Mucosa of rectum (tissue), 2 donors: ENCODE results near the gene OTUD7B.

ENCODE experiments used
- H3K27ac ChIP-seq, 2 donors: one replicate each; pipeline ENCODE4 v1.7.0; 2013; ENCODE audit warnings: inconsistent platforms in 2 of 2, low read depth in 2 of 2, low read length in 2 of 2
- H3K27me3 ChIP-seq, 2 donors: one replicate each; pipeline ENCODE4 v1.7.0; 2013; ENCODE audit warnings: low read length in 2 of 2; ENCODE audit not compliant: control insufficient read depth in 2 of 2, insufficient read depth in 2 of 2
- H3K36me3 ChIP-seq, 2 donors: one replicate each; pipeline ENCODE4 v1.7.0; 2013; ENCODE audit warnings: low read length in 2 of 2; ENCODE audit not compliant: control insufficient read depth in 2 of 2, insufficient read depth in 2 of 2
- H3K4me1 ChIP-seq, 2 donors: one replicate each; pipeline ENCODE4 v1.7.0; 2013; ENCODE audit warnings: low read length in 2 of 2, mild to moderate bottlenecking in 1 of 2; ENCODE audit not compliant: control insufficient read depth in 2 of 2, insufficient read depth in 2 of 2
- H3K4me3 ChIP-seq, 2 donors: one replicate each; pipeline ENCODE4 v1.7.0; 2013; ENCODE audit warnings: low read length in 2 of 2
- H3K9ac ChIP-seq, 2 donors: one replicate each; pipeline ENCODE4 v1.7.0; 2013; ENCODE audit warnings: low read length in 2 of 2, low read depth in 1 of 2, mild to moderate bottlenecking in 1 of 2
- H3K9me3 ChIP-seq, 2 donors: one replicate each; pipeline ENCODE4 v1.7.0; 2013; ENCODE audit warnings: low read length in 2 of 2; ENCODE audit not compliant: control insufficient read depth in 2 of 2
- donor health status: healthy.
- donor health status: Normal muscosa, but diverticular disease.

The OTUD7B gene

DNA sequence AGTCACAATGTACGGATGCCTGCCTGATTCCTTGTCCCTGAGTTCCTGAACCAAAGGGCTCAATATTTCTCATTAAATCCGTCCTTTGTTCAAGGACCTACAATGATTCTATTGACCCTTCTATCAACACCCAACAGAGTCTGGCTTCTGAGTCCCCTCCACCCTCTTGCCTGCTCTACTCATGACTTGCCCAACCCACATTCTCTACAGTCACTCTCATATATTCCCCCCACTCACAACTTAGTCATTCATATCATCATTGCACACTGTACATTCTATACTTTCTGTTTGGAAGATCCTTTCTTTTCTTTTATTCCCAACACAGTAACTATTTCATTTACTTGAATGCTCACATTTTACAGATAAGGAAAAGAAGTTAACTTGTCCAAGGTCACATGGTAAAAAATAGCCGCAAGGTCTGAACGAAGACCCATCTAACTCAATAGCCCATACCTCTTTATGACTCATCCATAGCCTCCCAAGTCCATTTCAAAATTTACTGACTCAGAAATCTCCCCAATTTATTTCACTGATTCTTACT is 3.6 kb downstream of the OTUD7B start:
- H3K4me1 ChIP-seq: peaks cover 8 to 18% of the 10 kb centered on the region in 2 donors

DNA sequence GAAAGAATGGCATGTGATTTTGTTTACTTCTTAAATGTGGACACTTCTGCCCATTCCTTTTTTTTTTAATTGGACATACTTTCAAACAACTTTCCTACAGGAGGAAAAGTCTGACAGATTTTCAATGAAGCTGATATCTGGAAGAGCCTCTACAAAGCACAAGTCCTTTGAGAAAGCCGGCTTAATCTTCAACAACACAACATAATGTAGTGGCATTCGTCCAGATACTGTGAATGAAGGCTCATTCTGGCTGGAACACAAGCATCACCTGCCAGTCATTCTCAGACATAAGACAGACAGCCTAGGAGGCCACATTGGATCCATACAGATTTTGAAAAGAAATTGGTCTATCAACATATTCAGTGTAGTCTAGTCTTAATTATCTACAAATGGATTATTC is 4.9 kb downstream of the OTUD7B start:
- Histone ChIP-seq H3K9me3 (no peaks in the 10 kb centered on the region), H3K9ac (no peak overlapping the region), H3K27ac (no peak overlapping the region), H3K4me1 (peaks cover 8 to 13% of the 10 kb centered on the region in 2 donors), H3K4me3 (no peak overlapping the region), H3K27me3 (no peaks in the 10 kb centered on the region), H3K36me3 (peaks cover 3 to 4% of the 10 kb centered on the region in 2 donors)

More for the DNA sequence above, 3.6 kb downstream of the OTUD7B start:
- H3K27ac ChIP-seq: no peak overlapping the region
- no peak overlapping the region for H3K4me3 ChIP-seq
- no peaks in the 10 kb centered on the region for H3K9me3 ChIP-seq
- no peak overlapping the region for H3K9ac ChIP-seq
- H3K36me3 ChIP-seq: peaks cover 3 to 4% of the 10 kb centered on the region in 2 donors
- H3K27me3 ChIP-seq: no peaks in the 10 kb centered on the region

DNA sequence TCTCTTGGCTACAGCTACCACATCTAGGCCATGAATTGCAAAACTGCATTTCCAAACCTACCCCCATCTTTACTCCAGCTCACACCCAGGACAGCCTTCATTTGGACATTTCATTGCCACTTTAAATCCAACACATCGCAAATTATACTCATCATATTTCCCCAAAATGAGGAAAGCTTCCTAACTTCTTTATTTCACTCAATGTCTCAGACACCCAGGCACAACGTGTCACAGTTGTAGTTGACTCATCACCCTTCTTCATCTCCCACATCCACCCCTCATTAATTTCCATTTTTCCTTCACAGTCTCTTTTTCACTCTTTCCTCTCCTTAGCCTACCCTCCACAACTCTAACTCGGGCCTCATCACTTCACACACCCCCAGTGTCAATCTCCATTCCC is 6.7 kb downstream of the OTUD7B start:
- Histone ChIP-seq H3K36me3 (peaks cover 3 to 6% of the 10 kb centered on the region in 2 donors), H3K9me3 (no peaks in the 10 kb centered on the region), H3K4me3 (no peak overlapping the region), H3K9ac (no peak overlapping the region), H3K4me1 (peaks cover 3 to 8% of the 10 kb centered on the region in 2 donors), H3K27me3 (no peaks in the 10 kb centered on the region), H3K27ac (no peak overlapping the region)

DNA sequence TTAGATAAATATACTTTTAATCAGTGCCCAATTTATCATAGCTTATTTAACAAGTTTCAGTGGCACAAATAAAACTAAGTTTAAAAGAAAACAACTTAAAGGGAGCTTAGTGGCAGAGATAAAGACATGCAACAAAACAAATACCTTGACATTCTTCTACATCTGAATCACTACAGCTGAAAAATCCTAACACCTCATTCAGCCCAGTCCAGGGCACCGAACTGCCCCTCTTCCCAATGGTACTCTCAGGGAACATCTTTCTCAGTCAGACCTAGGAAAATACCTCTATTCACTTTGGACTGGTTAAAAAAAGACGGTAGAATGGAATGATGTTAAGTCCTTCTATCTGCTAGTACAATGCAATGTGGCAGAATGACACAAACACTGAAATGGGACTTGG is 8.3 kb downstream of the OTUD7B start:
- Histone ChIP-seq H3K27me3 (no peaks in the 10 kb centered on the region), H3K4me1 (no peaks in the 10 kb centered on the region), H3K9ac (no peak overlapping the region), H3K27ac (no peak overlapping the region), H3K36me3 (peaks cover 6 to 12% of the 10 kb centered on the region in 2 donors), H3K9me3 (no peaks in the 10 kb centered on the region), H3K4me3 (no peak overlapping the region)

DNA sequence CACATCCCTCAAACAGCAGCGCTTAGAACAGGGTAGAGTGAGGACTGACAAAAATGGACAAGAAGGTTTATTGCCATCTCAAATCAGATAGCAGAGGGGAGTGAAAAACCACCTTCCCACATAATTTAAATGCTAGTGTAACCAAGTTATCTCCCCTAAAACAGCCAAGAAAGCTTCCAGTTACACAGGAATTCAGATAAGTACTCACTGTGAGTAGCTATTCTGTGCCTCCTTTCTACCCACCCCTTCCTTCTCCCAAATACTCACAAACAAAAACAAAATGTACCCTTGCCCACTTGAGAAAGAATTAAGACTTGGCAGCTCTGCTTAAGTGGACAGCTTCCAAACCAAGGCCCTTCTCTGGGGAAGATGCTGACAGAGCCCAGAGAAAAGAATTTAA is 9.1 kb downstream of the OTUD7B start:
- Histone ChIP-seq H3K9ac (no peak overlapping the region), H3K4me3 (no peak overlapping the region), H3K27me3 (no peaks in the 10 kb centered on the region), H3K27ac (no peak overlapping the region), H3K9me3 (no peaks in the 10 kb centered on the region), H3K4me1 (no peaks in the 10 kb centered on the region), H3K36me3 (peaks cover 4 to 13% of the 10 kb centered on the region in 2 donors)

DNA sequence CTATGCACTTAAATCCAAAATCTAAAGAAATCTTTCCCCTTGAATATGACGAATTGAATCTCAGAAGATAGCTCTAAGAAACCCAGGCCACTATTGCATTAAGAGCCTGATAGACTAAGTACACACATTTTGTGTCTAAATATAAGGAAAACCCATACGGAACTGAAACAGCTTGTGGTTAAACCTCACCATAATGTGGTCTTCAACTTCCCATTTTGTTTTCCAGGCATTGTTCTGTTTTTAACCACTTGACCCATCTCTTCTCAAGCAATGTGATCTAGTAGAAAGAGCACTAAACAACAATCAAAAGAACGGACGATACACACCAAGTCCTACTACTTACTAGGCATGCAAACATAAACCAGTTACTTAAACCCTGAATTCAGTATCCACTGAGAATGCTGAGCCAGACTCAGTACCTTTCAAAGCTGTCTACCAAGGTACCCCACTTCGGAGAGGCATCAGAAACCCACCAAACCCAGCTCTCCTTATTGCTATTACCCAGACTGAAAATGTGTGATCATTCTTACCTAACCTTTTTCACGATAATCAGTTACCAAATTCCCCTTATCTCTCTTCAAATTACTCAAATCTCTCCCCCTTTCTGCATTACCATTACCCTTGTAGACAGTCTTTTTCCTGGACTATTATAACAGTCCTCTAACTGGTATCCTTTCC is 12.8 kb downstream of the OTUD7B start:
- H3K27me3 ChIP-seq: no peaks in the 10 kb centered on the region
- H3K9ac ChIP-seq: no peak overlapping the region
- H3K36me3 ChIP-seq: peaks cover 4 to 15% of the 10 kb centered on the region in 2 donors
- no peaks in the 10 kb centered on the region for H3K4me1 ChIP-seq
- no peak overlapping the region for H3K27ac ChIP-seq
- H3K4me3 ChIP-seq: no peak overlapping the region
- no peaks in the 10 kb centered on the region for H3K9me3 ChIP-seq

DNA sequence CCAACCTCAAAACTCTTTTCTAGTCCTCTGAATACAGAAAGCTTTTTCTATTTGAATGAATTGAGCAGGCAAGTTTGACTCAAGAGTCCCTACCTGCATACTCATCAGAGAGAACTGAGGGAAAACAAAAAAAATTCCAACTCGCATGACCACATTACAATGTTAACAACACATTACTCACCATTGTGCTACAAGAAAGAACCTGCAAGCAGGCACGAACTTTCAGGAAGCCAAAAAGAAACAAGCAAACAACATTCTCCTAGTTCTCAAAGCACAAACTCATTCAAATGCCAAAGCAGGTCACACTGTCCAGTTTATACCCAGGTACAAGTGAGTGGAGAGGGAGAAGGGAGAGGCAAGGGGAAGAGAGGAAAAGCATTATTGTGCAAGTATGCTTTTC is 14.6 kb downstream of the OTUD7B start:
- H3K4me3 ChIP-seq: no peak overlapping the region
- no peaks in the 10 kb centered on the region for H3K9me3 ChIP-seq
- H3K9ac ChIP-seq: no peak overlapping the region
- H3K36me3 ChIP-seq: peaks cover 4 to 11% of the 10 kb centered on the region in 2 donors
- H3K27me3 ChIP-seq: no peaks in the 10 kb centered on the region
- no peaks in the 10 kb centered on the region for H3K4me1 ChIP-seq
- H3K27ac ChIP-seq: no peak overlapping the region

DNA sequence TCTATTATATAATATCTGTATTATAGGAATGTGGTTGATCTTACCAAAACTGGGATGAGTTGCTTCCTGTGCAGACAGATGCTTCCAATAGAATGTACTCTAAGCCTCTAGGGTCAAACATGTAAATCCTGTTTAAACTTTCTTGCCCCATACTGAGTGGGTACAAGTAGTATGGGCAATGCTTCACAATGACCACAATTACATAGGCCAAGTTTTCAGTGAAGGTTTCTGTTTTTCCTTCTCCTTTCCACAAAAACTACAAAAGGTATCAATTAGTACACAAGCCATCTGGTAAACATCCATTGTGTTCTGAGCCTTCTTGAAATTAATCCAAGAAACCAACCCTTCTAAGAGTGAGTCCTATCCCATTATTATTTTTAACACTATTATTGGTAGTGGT is 16.8 kb downstream of the OTUD7B start:
- H3K27ac ChIP-seq: no peak overlapping the region
- peaks cover 4 to 8% of the 10 kb centered on the region in 2 donors for H3K36me3 ChIP-seq
- no peaks in the 10 kb centered on the region for H3K9me3 ChIP-seq
- H3K4me1 ChIP-seq: no peaks in the 10 kb centered on the region
- no peak overlapping the region for H3K4me3 ChIP-seq
- H3K9ac ChIP-seq: no peak overlapping the region
- no peaks in the 10 kb centered on the region for H3K27me3 ChIP-seq

DNA sequence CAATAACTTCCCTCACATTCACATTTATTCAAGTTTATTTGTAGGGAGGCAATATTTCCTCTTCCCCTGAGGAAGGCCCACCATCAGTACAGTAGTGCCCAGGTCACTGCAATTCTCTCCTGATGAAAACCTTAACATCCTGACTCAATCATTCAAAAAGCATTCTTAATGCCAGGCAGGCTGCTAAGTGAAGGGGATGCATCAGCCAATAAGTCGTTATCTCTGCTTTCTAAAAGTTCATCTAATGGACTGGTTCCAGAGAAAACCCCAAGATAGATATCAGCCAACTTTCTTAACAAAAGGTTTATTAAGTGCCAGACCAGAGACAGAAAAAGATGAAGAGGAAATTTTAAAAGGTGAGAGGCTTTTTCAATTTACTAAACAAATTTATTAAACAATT is 17.3 kb downstream of the OTUD7B start:
- Histone ChIP-seq H3K27me3 (no peaks in the 10 kb centered on the region), H3K9ac (no peak overlapping the region), H3K4me1 (no peaks in the 10 kb centered on the region)

DNA sequence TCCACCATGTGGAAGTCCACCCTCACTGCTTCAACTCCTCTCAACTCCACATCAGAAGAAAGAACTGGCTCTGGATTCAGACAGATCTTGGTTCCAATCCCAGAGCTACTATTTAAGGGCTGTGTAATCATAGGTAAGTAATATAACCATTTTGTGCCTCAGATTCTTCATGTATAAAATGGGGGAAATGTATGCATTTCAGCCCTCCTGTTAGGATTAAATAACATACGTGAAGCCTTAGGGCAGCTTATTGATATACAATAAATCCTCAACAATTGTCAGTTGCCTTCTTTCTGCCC is 23.3 kb downstream of the OTUD7B start:
- no peaks in the 10 kb centered on the region for H3K9me3 ChIP-seq
- H3K4me3 ChIP-seq: no peak overlapping the region
- no peaks in the 10 kb centered on the region for H3K4me1 ChIP-seq
- no peaks in the 10 kb centered on the region for H3K27me3 ChIP-seq
- H3K9ac ChIP-seq: no peak overlapping the region
- H3K36me3 ChIP-seq: no peaks in the 10 kb centered on the region
- no peak overlapping the region for H3K27ac ChIP-seq

More for the DNA sequence above, 17.3 kb downstream of the OTUD7B start:
- Histone ChIP-seq H3K36me3 (peaks cover 4 to 8% of the 10 kb centered on the region in 2 donors), H3K9me3 (no peaks in the 10 kb centered on the region), H3K4me3 (no peak overlapping the region), H3K27ac (no peak overlapping the region)
